ENCODE data around the gene GZMB.

The GZMB gene

GRCh38 chr14:24670594-24670993 is 36.6 kb upstream of the GZMB start:
- peaks cover 5% of the 10 kb centered on the region; the same call in 1 of the 2 replicates for H3K27me3 ChIP-seq (ENCODE audit: control insufficient read depth, low read length)
- H3K79me2 ChIP-seq (ENCODE audit: control insufficient read depth, low read length), result no peaks in the 10 kb centered on the region
- H3K4me2 ChIP-seq (ENCODE audit: low read length), result no peak overlapping the region
- no peak overlapping the region for H3K27ac ChIP-seq (ENCODE audit: low read depth, low read length)
- no peaks in the 10 kb centered on the region for H3K9me3 ChIP-seq (ENCODE audit: control insufficient read depth, insufficient read depth, low read length)
- H3K9me2 ChIP-seq (replicated peaks; ENCODE audit: control insufficient read depth, low read length), result no peaks in the 10 kb centered on the region
- TF ChIP-seq EZH2phosphoT487 (IDR thresholded peaks at IDR 0.05; ENCODE audit: borderline replicate concordance, low read length) (no peak), CTCF (IDR thresholded peaks at IDR 0.05; ENCODE audit: low read depth, low read length, poor library complexity, severe bottlenecking) (no peak)
- no peak overlapping the region for H3K4me3 ChIP-seq (ENCODE audit: low read length)
- peaks cover 14% of the 10 kb centered on the region for H3F3A ChIP-seq (ENCODE audit: control insufficient read depth, insufficient read depth)
- H4K20me1 ChIP-seq (ENCODE audit: control insufficient read depth, insufficient read depth, low read depth, low read length), result no peaks in the 10 kb centered on the region
- H3K36me3 ChIP-seq (ENCODE audit: control insufficient read depth, low read length), result no peaks in the 10 kb centered on the region
- H3K4me1 ChIP-seq (ENCODE audit: control insufficient read depth, low read length), result peaks cover 28% of the 10 kb centered on the region

GRCh38 chr14:24669651-24670050 is 35.7 kb upstream of the GZMB start:
- Histone ChIP-seq H3K9me2 (replicated peaks; ENCODE audit: control insufficient read depth, low read length) (no peaks in the 10 kb centered on the region), H3K4me2 (ENCODE audit: low read length) (no peak overlapping the region), H3K27ac (ENCODE audit: low read depth, low read length) (no peak overlapping the region), H3K27me3 (ENCODE audit: control insufficient read depth, low read length) (peaks cover 5% of the 10 kb centered on the region; the same call in 1 of the 2 replicates), H4K20me1 (ENCODE audit: control insufficient read depth, insufficient read depth, low read depth, low read length) (no peaks in the 10 kb centered on the region), H3K4me1 (ENCODE audit: control insufficient read depth, low read length) (peaks cover 22% of the 10 kb centered on the region), H3K4me3 (ENCODE audit: low read length) (no peak overlapping the region), H3K36me3 (ENCODE audit: control insufficient read depth, low read length) (no peaks in the 10 kb centered on the region), H3K9me3 (ENCODE audit: control insufficient read depth, insufficient read depth, low read length) (no peaks in the 10 kb centered on the region), H3F3A (ENCODE audit: control insufficient read depth, insufficient read depth) (peaks cover 14% of the 10 kb centered on the region), H3K79me2 (ENCODE audit: control insufficient read depth, low read length) (no peaks in the 10 kb centered on the region)
- TF ChIP-seq EZH2phosphoT487 (IDR thresholded peaks at IDR 0.05; ENCODE audit: borderline replicate concordance, low read length) (no peak), CTCF (IDR thresholded peaks at IDR 0.05; ENCODE audit: low read depth, low read length, poor library complexity, severe bottlenecking) (no peak)

- Histone ChIP-seq H3K4me1 (ENCODE audit: control insufficient read depth, low read length) (no peaks in the 10 kb centered on the region), H3K27ac (ENCODE audit: low read depth, low read length) (no peak overlapping the region), H3K36me3 (ENCODE audit: control insufficient read depth, low read length) (no peaks in the 10 kb centered on the region), H3F3A (ENCODE audit: control insufficient read depth, insufficient read depth) (no peaks in the 10 kb centered on the region), H3K27me3 (ENCODE audit: control insufficient read depth, low read length) (peaks cover 14% of the 10 kb centered on the region), H3K9me3 (ENCODE audit: control insufficient read depth, insufficient read depth, low read length) (no peaks in the 10 kb centered on the region; the same call in 1 of the 2 replicates), H3K79me2 (ENCODE audit: control insufficient read depth, low read length) (no peaks in the 10 kb centered on the region), H3K4me2 (ENCODE audit: low read length) (no peak overlapping the region), H3K9me2 (replicated peaks; ENCODE audit: control insufficient read depth, low read length) (no peaks in the 10 kb centered on the region), H3K4me3 (ENCODE audit: low read length) (no peak overlapping the region), H4K20me1 (ENCODE audit: control insufficient read depth, insufficient read depth, low read depth, low read length) (no peaks in the 10 kb centered on the region)
- TF ChIP-seq EZH2phosphoT487 (IDR thresholded peaks at IDR 0.05; ENCODE audit: borderline replicate concordance, low read length) (no peak), CTCF (IDR thresholded peaks at IDR 0.05; ENCODE audit: low read depth, low read length, poor library complexity, severe bottlenecking) (no peak)
Measured at GRCh38 chr14:24665440-24665991, 31.5 kb upstream of the GZMB start.
